ENCODE measurements around the gene TRERF1. TPM values are rescaled to one million over a fixed set of nuclear protein-coding genes. Genes with fewer than 3 reads are reported as not detected.

TRERF1 gene
- total RNA-seq, 4 donors from 2014 or later: 6.9 to 12.1 (median 8.8) TPM

- TF ChIP-seq CTCF (IDR thresholded peaks at IDR 0.05) (no peak), POLR2A (IDR thresholded peaks at IDR 0.05) (no peak)
- no peak overlapping the region for H3K4me3 ChIP-seq (ENCODE audit: low read depth, poor library complexity, severe bottlenecking)
- DNase-seq (ENCODE audit: low spot score in 2 of 2): no peak
- WGBS, 2 donors: 51% methylated on average over 11 of the region's 11 CpGs
- intact Hi-C loops (cut with DNase I; ENCODE audit: low total_unique reads): no loop called here
Observed at GRCh38 chr6:42337985-42338743, 113.6 kb downstream of the TRERF1 start.

- WGBS, 2 donors: 86 to 91% methylated on average over 5 of the region's 5 CpGs
- no peak for DNase-seq (ENCODE audit: low spot score in 2 of 2)
- TF ChIP-seq POLR2A (IDR thresholded peaks at IDR 0.05) (no peak), CTCF (IDR thresholded peaks at IDR 0.05) (no peak)
- intact Hi-C loops (cut with DNase I; ENCODE audit: low total_unique reads): no loop called here
- no peak overlapping the region for H3K4me3 ChIP-seq (ENCODE audit: low read depth, poor library complexity, severe bottlenecking)
Observed at GRCh38 chr6:42336431-42336830, 115.3 kb downstream of the TRERF1 start.

- DNase-seq (ENCODE audit: low spot score in 2 of 2): no peak
- H3K4me3 ChIP-seq (ENCODE audit: low read depth, poor library complexity, severe bottlenecking): no peak overlapping the region
- TF ChIP-seq POLR2A (IDR thresholded peaks at IDR 0.05) (no peak), CTCF (IDR thresholded peaks at IDR 0.05) (no peak)
- intact Hi-C loops (cut with DNase I; ENCODE audit: low total_unique reads): no loop called here
- 77 to 84% methylated on average over 5 of the region's 5 CpGs for WGBS, 2 donors
Observed at GRCh38 chr6:42335896-42336295, 115.8 kb downstream of the TRERF1 start.

GRCh38 chr6:42334870-42335269 lies 116.9 kb downstream of the TRERF1 start:
- no peak for TF ChIP-seq CTCF (IDR thresholded peaks at IDR 0.05)
- TF ChIP-seq POLR2A (IDR thresholded peaks at IDR 0.05): no peak
- WGBS, 2 donors: 86 to 100% methylated on average over 2 of the region's 2 CpGs
- no peak overlapping the region for H3K4me3 ChIP-seq (ENCODE audit: low read depth, poor library complexity, severe bottlenecking)
- no peak for DNase-seq (ENCODE audit: low spot score in 2 of 2)
- intact Hi-C loops (cut with DNase I; ENCODE audit: low total_unique reads): no loop called here

- DNase-seq (ENCODE audit: low spot score in 2 of 2): no peak
- intact Hi-C loops (cut with DNase I; ENCODE audit: low total_unique reads): no loop called here
- WGBS, 2 donors: 85 to 93% methylated on average over 6 of the region's 6 CpGs
- no peak overlapping the region for H3K4me3 ChIP-seq (ENCODE audit: low read depth, poor library complexity, severe bottlenecking)
- TF ChIP-seq POLR2A (IDR thresholded peaks at IDR 0.05) (no peak), CTCF (IDR thresholded peaks at IDR 0.05) (no peak)
Observed at GRCh38 chr6:42333612-42334011, 118.1 kb downstream of the TRERF1 start.

GRCh38 chr6:42332916-42333315 lies 118.8 kb downstream of the TRERF1 start:
- intact Hi-C loops (cut with DNase I; ENCODE audit: low total_unique reads): no loop called here
- WGBS, 2 donors: 92 to 93% methylated on average over 4 of the region's 4 CpGs
- no peak overlapping the region for H3K4me3 ChIP-seq (ENCODE audit: low read depth, poor library complexity, severe bottlenecking)
- TF ChIP-seq POLR2A (IDR thresholded peaks at IDR 0.05) (no peak), CTCF (IDR thresholded peaks at IDR 0.05) (no peak)
- DNase-seq (ENCODE audit: low spot score in 2 of 2): no peak

Data from lower leg skin (tissue), 4 donors.